Umbilical cord (tissue), 2 donors: Measurements from ENCODE around the gene OR4M2. TPM values are rescaled to one million over a fixed set of nuclear protein-coding genes. Genes with fewer than 3 reads are reported as not detected.
"Not testable (repeated sequence)": the region's sequence is repeated elsewhere in the genome, so short reads cannot be mapped to it uniquely, and the experiment has no call there.

Experiments used
- DNase-seq: peaks from one replicate; pipeline ENCODE4 v3.0.0-alpha.2; 2015; ENCODE audit warnings: low spot score
- total RNA-seq: library from RNA; depleted of rRNA; stranded (reverse); fragments of >200 nt; gene quantifications from one replicate; pipeline ENCODE4 v1.2.3, GENCODE V29; 2014; ENCODE audit warnings: low replicate concordance; ENCODE audit not compliant: insufficient read depth

The OR4M2 gene, protein sequence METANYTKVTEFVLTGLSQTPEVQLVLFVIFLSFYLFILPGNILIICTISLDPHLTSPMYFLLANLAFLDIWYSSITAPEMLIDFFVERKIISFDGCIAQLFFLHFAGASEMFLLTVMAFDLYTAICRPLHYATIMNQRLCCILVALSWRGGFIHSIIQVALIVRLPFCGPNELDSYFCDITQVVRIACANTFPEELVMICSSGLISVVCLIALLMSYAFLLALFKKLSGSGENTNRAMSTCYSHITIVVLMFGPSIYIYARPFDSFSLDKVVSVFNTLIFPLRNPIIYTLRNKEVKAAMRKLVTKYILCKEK
- 1.9 TPM for total RNA-seq

DNA sequence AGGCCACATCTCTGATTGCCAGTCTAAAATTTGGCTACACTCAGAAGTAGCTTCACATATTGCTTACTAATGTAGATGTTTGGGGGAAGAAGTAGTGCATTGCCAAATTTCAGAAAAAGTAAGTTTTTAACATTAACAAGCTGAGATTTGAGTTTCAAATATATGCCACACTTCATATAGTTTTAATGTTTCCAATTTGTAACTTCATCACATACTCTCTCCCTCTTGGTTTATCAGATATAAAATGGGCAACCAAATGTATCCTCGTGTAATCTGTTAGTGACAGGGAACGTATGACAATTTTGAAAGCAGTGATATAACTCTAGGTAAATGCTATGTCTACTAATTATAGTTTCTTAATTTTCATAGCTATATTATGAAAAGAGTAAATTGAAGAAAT lies at the start of gene OR4M2:
Gene OR4M2, plus strand, starts transcription at position 301 of the 400 bp plus-strand sequence. Its CDS starts 98 bp downstream, at position 399.
- not testable (repeated sequence) for DNase-seq

DNA sequence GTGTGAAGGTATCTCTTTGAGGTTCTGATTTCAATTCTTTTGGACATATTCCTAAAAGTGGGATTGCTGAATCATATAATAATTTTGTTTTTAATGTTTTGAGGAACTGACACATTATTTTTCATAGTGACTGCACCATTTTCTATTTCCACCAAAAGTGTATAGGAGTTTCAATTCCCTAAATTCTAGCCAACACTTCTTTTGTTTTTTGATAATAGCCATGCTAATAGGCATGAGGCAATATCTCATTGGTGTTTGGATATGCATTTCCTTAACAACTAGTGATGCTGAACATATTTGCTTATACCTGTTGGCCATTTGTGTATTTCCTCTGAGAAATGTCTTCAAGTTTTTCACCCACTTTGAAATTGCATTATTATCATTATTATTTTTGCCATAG lies 11.1 kb upstream of the OR4M2 start:
- DNase-seq, result not testable (repeated sequence)

DNA sequence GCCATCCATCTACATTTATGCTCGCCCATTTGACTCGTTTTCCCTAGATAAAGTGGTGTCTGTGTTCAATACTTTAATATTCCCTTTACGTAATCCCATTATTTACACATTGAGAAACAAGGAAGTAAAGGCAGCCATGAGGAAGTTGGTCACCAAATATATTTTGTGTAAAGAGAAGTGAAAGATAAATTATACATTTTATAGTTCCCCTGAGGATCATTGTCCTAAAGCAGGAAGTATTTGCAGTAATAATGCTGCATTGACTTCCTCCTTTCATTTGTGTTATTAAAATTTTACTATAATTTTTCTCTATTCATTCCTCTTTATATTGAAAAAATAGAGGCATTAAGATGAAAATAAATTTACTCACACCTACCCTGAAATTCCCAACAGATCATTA lies 1.1 kb downstream of the OR4M2 start:
- DNase-seq, result not testable (repeated sequence)

DNA sequence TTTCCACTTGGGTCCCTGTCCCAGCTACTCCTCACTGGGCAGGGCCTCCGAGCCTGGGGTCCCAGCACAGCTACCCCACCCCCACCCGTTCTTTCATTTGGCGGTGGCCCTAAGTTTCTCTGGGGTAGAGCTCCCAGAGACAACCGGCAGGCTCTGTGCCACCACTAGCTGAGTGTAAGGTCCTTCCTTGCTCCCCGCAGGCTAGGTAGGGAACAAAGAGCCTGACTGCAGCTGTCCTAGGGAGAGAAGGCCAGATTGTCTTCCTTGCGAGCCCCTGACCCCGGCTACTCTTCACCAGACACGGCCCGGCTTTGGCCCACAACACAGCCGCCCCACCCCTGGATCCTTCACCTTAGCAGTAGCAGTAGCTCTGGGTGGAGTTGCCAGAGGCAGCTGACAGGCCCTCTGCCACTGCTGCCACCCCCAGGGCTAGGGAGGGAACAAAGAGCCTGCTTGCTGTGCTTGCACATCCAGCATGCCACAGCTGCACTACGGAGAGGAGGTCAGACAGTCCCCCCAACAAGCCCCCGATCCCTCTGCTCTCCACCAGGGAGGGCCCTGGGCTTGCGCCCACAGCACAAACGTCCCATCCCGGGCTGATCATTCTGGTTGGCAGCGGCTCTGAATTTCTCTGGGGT lies 18.4 kb downstream of the OR4M2 start:
- not testable (repeated sequence) for DNase-seq

DNA sequence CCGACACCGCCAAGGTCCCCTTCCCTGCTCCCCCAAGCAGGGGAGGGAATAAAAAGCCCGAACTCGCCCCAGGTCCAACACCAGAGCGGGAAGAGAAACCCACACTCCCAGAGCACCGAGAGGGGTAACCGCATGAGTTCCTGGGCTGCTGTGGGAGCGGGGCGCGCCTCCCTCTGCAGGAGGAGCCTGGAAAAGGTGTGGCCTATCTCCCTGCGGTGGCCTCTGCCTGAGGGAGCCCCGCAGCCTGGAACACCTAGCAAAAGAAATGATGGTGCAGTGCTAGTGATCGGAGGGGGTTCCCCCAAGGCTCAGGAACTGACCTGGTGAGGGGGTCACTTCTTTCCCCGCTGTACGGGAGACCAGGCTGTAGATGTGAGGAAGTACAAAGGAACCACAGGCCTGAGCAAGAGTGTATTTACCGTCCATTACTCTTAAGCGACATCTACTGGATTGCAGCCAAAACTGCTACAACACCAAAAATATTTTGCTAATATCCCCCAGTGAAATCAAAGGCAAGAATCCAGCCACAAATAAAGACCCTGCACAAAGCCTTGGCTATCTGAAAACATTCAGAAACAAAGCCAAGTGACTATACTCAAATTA lies 19.1 kb downstream of the OR4M2 start:
- not testable (repeated sequence) for DNase-seq

DNA sequence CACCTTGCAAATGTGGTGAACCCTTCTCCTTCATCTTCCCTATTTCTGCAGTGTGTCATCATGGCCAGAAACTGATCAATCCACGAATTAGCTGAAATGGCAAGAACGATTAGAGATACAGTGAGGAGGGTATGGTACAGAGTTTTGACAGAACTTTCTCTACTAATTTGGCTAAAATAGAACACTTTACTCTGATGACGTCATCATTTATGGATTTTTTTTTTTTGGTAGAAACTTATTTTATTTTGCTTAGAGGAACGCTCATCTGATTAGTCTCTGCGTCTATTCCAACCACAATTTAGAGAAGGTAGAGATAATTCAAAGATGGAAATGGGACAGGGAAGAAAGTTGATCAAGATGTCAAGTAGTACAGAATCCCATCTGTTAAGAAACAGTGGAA lies 41.7 kb downstream of the OR4M2 start:
- DNase-seq, result not testable (repeated sequence)

Other genes starting within 250 kb of the OR4M2 start
- gene POTEB, start 202.8 kb upstream of the OR4M2 start, total RNA-seq, result 0.48 TPM